Keratinocyte (primary cell): ENCODE results near the gene SPA17. TPM values are rescaled to one million over a fixed set of nuclear protein-coding genes. Genes with fewer than 3 reads are reported as not detected.

Source experiments
- DNase-seq: peaks from one replicate; pipeline ENCODE4 v3.0.0-alpha.2; 2011; ENCODE audit warnings: low read depth, missing footprints, low spot score
- FAIRE-seq: peaks from 2 replicates; lab custom pipeline; 2011; peaks lifted over from hg19 to GRCh38; lab: Jason Lieb, UNC
- H2AFZ ChIP-seq: 2 replicates; pipeline ENCODE4 v1.6.0; 2012; ENCODE audit warnings: low read length, control low read depth, inconsistent platforms; ENCODE audit not compliant: control insufficient read depth
- H3K27ac ChIP-seq: 2 replicates; pipeline ENCODE4 v1.5.1; 2011; ENCODE audit warnings: low read length; ENCODE audit not compliant: control insufficient read depth, insufficient read depth
- H3K27me3 ChIP-seq: 3 replicates; pipeline ENCODE4 v1.6.0; 2011; ENCODE audit warnings: low read length; ENCODE audit not compliant: control insufficient read depth, insufficient read depth; ENCODE audit errors: extremely low read depth
- H3K36me3 ChIP-seq, 2 experiments: 2 replicates in 1 of 2; 3 replicates in 1 of 2; pipeline ENCODE4 v1.5.1; 2011; ENCODE audit warnings: low read length in 2 of 2, mild to moderate bottlenecking in 1 of 2; ENCODE audit not compliant: control insufficient read depth in 2 of 2, insufficient read depth in 2 of 2; ENCODE audit errors: extremely low read depth in 1 of 2
- H3K4me1 ChIP-seq: 3 replicates; pipeline ENCODE4 v1.5.1; 2011; ENCODE audit warnings: low read length; ENCODE audit not compliant: control insufficient read depth, insufficient read depth; ENCODE audit errors: extremely low read depth
- H3K4me2 ChIP-seq: 3 replicates; pipeline ENCODE4 v1.6.0; 2011; ENCODE audit warnings: low read depth, low read length; ENCODE audit not compliant: control insufficient read depth, insufficient read depth; ENCODE audit errors: extremely low read depth
- H3K4me3 ChIP-seq, 3 experiments: fragments of 200-600 bp in 1 of 3; sonication (generic) in 1 of 3; 2 replicates in 2 of 3; 3 replicates in 1 of 3; pipeline ENCODE4 v1.5.1; 2011 to 2016; ENCODE audit warnings: low read length in 3 of 3, mild to moderate bottlenecking in 3 of 3, control low read depth in 2 of 3, inconsistent platforms in 1 of 3, low read depth in 1 of 3, mixed read lengths in 1 of 3, mixed run types in 1 of 3, moderate library complexity in 1 of 3; ENCODE audit not compliant: control insufficient read depth in 2 of 3, insufficient read depth in 2 of 3; ENCODE audit errors: extremely low read depth in 1 of 3
- H3K79me2 ChIP-seq: 2 replicates; pipeline ENCODE4 v1.6.0; 2012; ENCODE audit warnings: low read length; ENCODE audit not compliant: control insufficient read depth, insufficient read depth
- H3K9ac ChIP-seq: 3 replicates; pipeline ENCODE4 v1.6.0; 2011; ENCODE audit warnings: low read length; ENCODE audit not compliant: control insufficient read depth, insufficient read depth; ENCODE audit errors: extremely low read depth
- H3K9me1 ChIP-seq: 3 replicates; pipeline ENCODE4 v1.6.0; 2011; ENCODE audit warnings: low read length; ENCODE audit not compliant: control insufficient read depth, insufficient read depth; ENCODE audit errors: extremely low read depth
- H3K9me3 ChIP-seq: 2 replicates; pipeline ENCODE4 v1.5.1; 2012; ENCODE audit warnings: low read depth, low read length; ENCODE audit not compliant: control insufficient read depth
- H4K20me1 ChIP-seq: 3 replicates; pipeline ENCODE4 v1.6.0; 2011; ENCODE audit warnings: low read length; ENCODE audit not compliant: control insufficient read depth, insufficient read depth; ENCODE audit errors: extremely low read depth
- EZH2 ChIP-seq: IDR thresholded peaks from one replicate; pipeline ENCODE4 v1.6.1; 2012; ENCODE audit warnings: inconsistent platforms, mild to moderate bottlenecking, low read length, moderate library complexity
- dilution Hi-C: fragments of 300-500 bp; cut with MboI; formaldehyde crosslinking; loops from one replicate; pipeline ENCODE4 v1.7.0; 2020; ENCODE audit warnings: low sequenced_read_pairs; ENCODE audit not compliant: extremely low pct_ligation_motif_present
- polyA plus RNA-seq, 5 experiments: library from polyadenylated mRNA; depleted of rRNA in 3 of 5; stranded (reverse) in 3 of 5; stranded (forward) in 1 of 5; unstranded in 1 of 5; fragments of >200 nt; gene quantifications; 1 replicate in 1 of 5; 2 replicates in 3 of 5; 3 replicates in 1 of 5; pipeline versions ENCODE4 v1.2.1 to v1.2.3, GENCODE V29; 2011 to 2012; ENCODE audit warnings: missing spikeins in 2 of 5, low read depth in 1 of 5, low replicate concordance in 1 of 5
- TF ChIP-seq, protein P1 (sequence below), 3 experiments: IDR thresholded peaks in 1 of 3; conservative IDR thresholded peaks in 1 of 3; optimal IDR thresholded peaks in 1 of 3; 2 replicates in 2 of 3; 3 replicates in 1 of 3; pipeline versions ENCODE3 to v1.5.1; 2011; ENCODE audit warnings: low read length in 3 of 3, mild to moderate bottlenecking in 3 of 3, moderate library complexity in 2 of 3, control low read depth in 1 of 3, inconsistent platforms in 1 of 3; ENCODE audit not compliant: insufficient read depth in 2 of 3; ENCODE audit errors: extremely low read depth in 1 of 3

The SPA17 gene
- polyA plus RNA-seq, 1 donor (not counting 4 experiments of a cell fraction or from before 2014, with no cell fraction given): 19.5 TPM

DNA sequence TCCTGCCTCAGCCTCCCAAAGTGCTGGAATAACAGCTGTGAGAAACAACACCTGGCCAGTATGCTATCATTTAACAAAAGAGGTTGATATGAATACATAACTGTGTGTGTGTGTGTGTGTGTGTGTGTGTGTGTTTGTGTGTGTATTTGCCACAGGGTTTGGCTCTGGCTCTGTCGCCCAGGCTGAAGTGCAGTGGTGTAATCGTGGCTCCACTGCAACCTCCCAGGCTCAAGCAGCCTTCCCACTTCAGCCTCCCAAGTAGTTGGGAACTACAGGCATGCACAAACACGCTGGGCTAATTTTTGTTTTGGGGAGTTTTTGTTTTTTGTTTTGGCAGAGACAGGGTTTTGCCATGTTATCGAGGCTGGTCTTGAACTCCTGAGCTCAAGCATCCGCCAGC is 4.7 kb downstream of the SPA17 start:
- H3K9me1 ChIP-seq: no peaks in the 10 kb centered on the region
- no peak for DNase-seq
- no peak overlapping the region for H3K4me3 ChIP-seq
- no peaks in the 10 kb centered on the region for H4K20me1 ChIP-seq
- no peak for FAIRE-seq
- dilution Hi-C loops: no loop called here
- H3K36me3 ChIP-seq: no peaks in the 10 kb centered on the region
- H3K79me2 ChIP-seq: no peaks in the 10 kb centered on the region
- no peak overlapping the region for H2AFZ ChIP-seq
- no peaks in the 10 kb centered on the region for H3K9me3 ChIP-seq
- no peaks in the 10 kb centered on the region for H3K4me1 ChIP-seq
- H3K27ac ChIP-seq: no peak overlapping the region
- TF ChIP-seq, protein P1, sequence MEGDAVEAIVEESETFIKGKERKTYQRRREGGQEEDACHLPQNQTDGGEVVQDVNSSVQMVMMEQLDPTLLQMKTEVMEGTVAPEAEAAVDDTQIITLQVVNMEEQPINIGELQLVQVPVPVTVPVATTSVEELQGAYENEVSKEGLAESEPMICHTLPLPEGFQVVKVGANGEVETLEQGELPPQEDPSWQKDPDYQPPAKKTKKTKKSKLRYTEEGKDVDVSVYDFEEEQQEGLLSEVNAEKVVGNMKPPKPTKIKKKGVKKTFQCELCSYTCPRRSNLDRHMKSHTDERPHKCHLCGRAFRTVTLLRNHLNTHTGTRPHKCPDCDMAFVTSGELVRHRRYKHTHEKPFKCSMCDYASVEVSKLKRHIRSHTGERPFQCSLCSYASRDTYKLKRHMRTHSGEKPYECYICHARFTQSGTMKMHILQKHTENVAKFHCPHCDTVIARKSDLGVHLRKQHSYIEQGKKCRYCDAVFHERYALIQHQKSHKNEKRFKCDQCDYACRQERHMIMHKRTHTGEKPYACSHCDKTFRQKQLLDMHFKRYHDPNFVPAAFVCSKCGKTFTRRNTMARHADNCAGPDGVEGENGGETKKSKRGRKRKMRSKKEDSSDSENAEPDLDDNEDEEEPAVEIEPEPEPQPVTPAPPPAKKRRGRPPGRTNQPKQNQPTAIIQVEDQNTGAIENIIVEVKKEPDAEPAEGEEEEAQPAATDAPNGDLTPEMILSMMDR (optimal IDR thresholded peaks at IDR 0.05 in 1 of 3, IDR thresholded peaks at IDR 0.05 in 1 of 3, conservative IDR thresholded peaks at IDR 0.05 in 1 of 3; ENCODE audit: extremely low read depth in 1 of 3, insufficient read depth in 2 of 3, low read length in 3 of 3): no peak
- no peak for TF ChIP-seq EZH2
- no peak overlapping the region for H3K9ac ChIP-seq
- H3K27me3 ChIP-seq: no peaks in the 10 kb centered on the region
- H3K4me2 ChIP-seq: no peak overlapping the region

DNA sequence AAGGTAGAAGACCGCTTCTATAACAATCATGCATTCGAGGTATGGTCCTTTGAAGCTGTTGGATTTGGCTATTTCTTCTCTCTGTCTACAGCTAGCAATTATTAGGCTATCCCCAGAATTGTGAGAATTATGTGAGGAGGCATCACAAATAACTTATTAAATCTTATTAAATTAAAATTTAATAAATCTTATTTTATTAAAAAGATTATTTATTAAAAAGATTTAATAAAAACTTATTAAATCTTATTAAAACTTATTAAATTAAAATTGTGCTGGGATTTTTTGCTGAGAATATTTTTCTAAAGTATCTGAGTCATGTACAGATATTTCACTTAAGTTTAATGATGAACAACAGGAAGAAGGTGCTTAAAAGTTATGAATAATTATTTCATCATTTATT is 7.7 kb downstream of the SPA17 start:
- Histone ChIP-seq H4K20me1 (no peaks in the 10 kb centered on the region), H3K9me3 (no peaks in the 10 kb centered on the region), H3K4me2 (no peak overlapping the region), H2AFZ (no peak overlapping the region), H3K27ac (no peak overlapping the region), H3K4me3 (no peak overlapping the region), H3K9me1 (no peaks in the 10 kb centered on the region), H3K36me3 (no peaks in the 10 kb centered on the region), H3K79me2 (no peaks in the 10 kb centered on the region), H3K4me1 (no peaks in the 10 kb centered on the region), H3K9ac (no peak overlapping the region), H3K27me3 (no peaks in the 10 kb centered on the region)
- no peak for FAIRE-seq
- TF ChIP-seq, protein P1 (optimal IDR thresholded peaks at IDR 0.05 in 1 of 3, IDR thresholded peaks at IDR 0.05 in 1 of 3, conservative IDR thresholded peaks at IDR 0.05 in 1 of 3; ENCODE audit: extremely low read depth in 1 of 3, insufficient read depth in 2 of 3, low read length in 3 of 3): no peak
- TF ChIP-seq EZH2: no peak
- DNase-seq: no peak
- dilution Hi-C loops: no loop called here
